ENCODE results near the gene UGT1A4. TPM values are rescaled to one million over a fixed set of nuclear protein-coding genes. Genes with fewer than 3 reads are reported as not detected.

Gene UGT1A4
- total and polyA plus RNA-seq, 10 of the 15 experiments (the other 5 are each of a cell fraction or from before 2014, with no cell fraction given): not detected

- BruUV-seq (replicated peaks): no TSS peak
- no peaks in the 10 kb centered on the region for H3K4me1 ChIP-seq (ENCODE audit: control insufficient read depth, insufficient read depth, low read length)
- H3K9me3 ChIP-seq (replicated peaks; ENCODE audit: control insufficient read depth, insufficient read depth, low read length): no peaks in the 10 kb centered on the region
- TF ChIP-seq TBL1XR1 (IDR thresholded peaks at IDR 0.05; ENCODE audit: low read depth, low read length) (no peak), NFXL1 (IDR thresholded peaks at IDR 0.05; ENCODE audit: borderline replicate concordance) (no peak), YBX1 (IDR thresholded peaks at IDR 0.05) (no peak), ZBTB40 (IDR thresholded peaks at IDR 0.05; ENCODE audit: borderline replicate concordance) (no peak)
- TF ChIP-seq, protein P1, sequence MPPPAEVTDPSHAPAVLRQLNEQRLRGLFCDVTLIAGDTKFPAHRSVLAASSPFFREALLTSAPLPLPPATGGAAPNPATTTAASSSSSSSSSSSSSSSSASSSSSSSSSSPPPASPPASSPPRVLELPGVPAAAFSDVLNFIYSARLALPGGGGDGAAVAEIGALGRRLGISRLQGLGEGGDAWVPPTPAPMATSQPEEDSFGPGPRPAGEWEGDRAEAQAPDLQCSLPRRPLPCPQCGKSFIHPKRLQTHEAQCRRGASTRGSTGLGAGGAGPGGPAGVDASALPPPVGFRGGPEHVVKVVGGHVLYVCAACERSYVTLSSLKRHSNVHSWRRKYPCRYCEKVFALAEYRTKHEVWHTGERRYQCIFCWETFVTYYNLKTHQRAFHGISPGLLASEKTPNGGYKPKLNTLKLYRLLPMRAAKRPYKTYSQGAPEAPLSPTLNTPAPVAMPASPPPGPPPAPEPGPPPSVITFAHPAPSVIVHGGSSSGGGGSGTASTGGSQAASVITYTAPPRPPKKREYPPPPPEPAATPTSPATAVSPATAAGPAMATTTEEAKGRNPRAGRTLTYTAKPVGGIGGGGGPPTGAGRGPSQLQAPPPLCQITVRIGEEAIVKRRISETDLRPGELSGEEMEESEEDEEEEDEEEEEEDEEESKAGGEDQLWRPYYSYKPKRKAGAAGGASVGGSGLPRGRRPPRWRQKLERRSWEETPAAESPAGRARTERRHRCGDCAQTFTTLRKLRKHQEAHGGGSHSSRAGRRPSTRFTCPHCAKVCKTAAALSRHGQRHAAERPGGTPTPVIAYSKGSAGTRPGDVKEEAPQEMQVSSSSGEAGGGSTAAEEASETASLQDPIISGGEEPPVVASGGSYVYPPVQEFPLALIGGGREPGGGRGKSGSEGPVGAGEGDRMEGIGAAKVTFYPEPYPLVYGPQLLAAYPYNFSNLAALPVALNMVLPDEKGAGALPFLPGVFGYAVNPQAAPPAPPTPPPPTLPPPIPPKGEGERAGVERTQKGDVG (CRISPR knock-in tag; IDR thresholded peaks at IDR 0.05): no peak
- H3K27ac ChIP-seq (ENCODE audit: control insufficient read depth, insufficient read depth): no peak within 1 kb of the TSS
- 45% methylated on average over 5 of the region's 5 CpGs for WGBS (ENCODE audit: insufficient coverage, insufficient replicate concordance, low lambda C conversion rate, missing lambda C conversion rate)
- H2AFZ ChIP-seq (ENCODE audit: control insufficient read depth, low read depth, low read length): no peak within 1 kb of the TSS
- no peak for FAIRE-seq
- ChIA-PET RAD21 (ENCODE audit: unreplicated experiment) (no interaction called here), SMC1A (ENCODE audit: uncharacterized antibody, unreplicated experiment) (no interaction called here), CTCF (interaction anchor here (1.1 kb wide), 1 partner anchor 267 kb away, joined by 3 read pairs; no protein-coding TSS in a partner anchor), POLR2A (no interaction called here)
- no peak within 1 kb of the TSS for H3K4me3 ChIP-seq
- no peak for DNase-seq (ENCODE audit: low read depth, low spot score)
- no peaks in the 10 kb centered on the region for H3K36me3 ChIP-seq (ENCODE audit: control insufficient read depth in 2 of 2, insufficient read depth in 2 of 2, low read length in 1 of 2)
- H3K4me2 ChIP-seq (ENCODE audit: control insufficient read depth, insufficient read depth): no peak within 1 kb of the TSS
- in situ Hi-C loops (cut with MboI): no loop called here
- no peak within 1 kb of the TSS for H3K9ac ChIP-seq (ENCODE audit: control insufficient read depth, insufficient read depth, low read length)
- no peak for ATAC-seq
- H3K27me3 ChIP-seq (replicated peaks in 1 of 2; ENCODE audit: control insufficient read depth in 2 of 2, insufficient read depth in 2 of 2, low read length in 1 of 2): no peaks in the 10 kb centered on the region; a peak in 1 of 4 replicates
- H3K79me2 ChIP-seq (ENCODE audit: control insufficient read depth, insufficient read depth, low read length): no peaks in the 10 kb centered on the region
- intact Hi-C loops (cut with micrococcal nuclease; ENCODE audit: unreplicated experiment): no loop called here
- no peaks in the 10 kb centered on the region for H4K20me1 ChIP-seq (ENCODE audit: control insufficient read depth, insufficient read depth)
Measured at GRCh38 chr2:233671290-233672161, 47.0 kb upstream of the UGT1A4 start, which contains the start of gene UGT1A9. TSS of gene UGT1A9 (plus strand) at chr2:233671898. CDS start at chr2:233671935, 37 bp downstream.

Data from GM12878 (cell line).